Activated CD8-positive, alpha-beta T cell treated with anti-CD3 and anti-CD28 coated beads, Interleukin-2, amount 10 ng/mL, durations not matched to agents 7 days and 5 days (primary cell): ENCODE measurements around the gene RPL35. TPM values are rescaled to one million over a fixed set of nuclear protein-coding genes. Genes with fewer than 3 reads are reported as not detected.

ENCODE experiments used
- ATAC-seq: fragments of 150-1000 bp; cut with Tn5 transposase; one replicate; pipeline ENCODE4 v1.10.0; 2021; ENCODE audit warnings: moderate library complexity
- CTCF ChIA-PET: fragments of 350-600 bp; sonication (Branson Sonifier 250); formaldehyde crosslinking; loops from one replicate; lab custom pipeline; 2021; ENCODE audit warnings: antibody characterized with exemption; lab: Charles Lee
- POLR2A ChIA-PET: fragments of 350-600 bp; sonication (Branson Sonifier 250); formaldehyde crosslinking; loops from one replicate; lab custom pipeline; 2021; ENCODE audit warnings: antibody characterized with exemption; lab: Charles Lee
- DNase-seq: peaks from one replicate; pipeline ENCODE4 v3.0.0-alpha.2; 2020
- H3K27ac Mint-ChIP-seq: one replicate; pipeline ENCODE4 v1.8.0; 2021; ENCODE audit warnings: mild to moderate bottlenecking, mixed read lengths
- H3K27me3 Mint-ChIP-seq: one replicate; pipeline ENCODE4 v1.8.0; 2021; ENCODE audit warnings: low read depth, mixed read lengths
- H3K36me3 Mint-ChIP-seq: one replicate; pipeline ENCODE4 v1.8.0; 2021; ENCODE audit warnings: low read depth, mixed read lengths
- H3K4me1 Mint-ChIP-seq: one replicate; pipeline ENCODE4 v1.8.0; 2021; ENCODE audit warnings: low read depth, mixed read lengths
- H3K4me3 Mint-ChIP-seq: one replicate; pipeline ENCODE4 v1.8.0; 2021; ENCODE audit warnings: mild to moderate bottlenecking, mixed read lengths
- H3K9me3 Mint-ChIP-seq: one replicate; pipeline ENCODE4 v1.8.0; 2022; ENCODE audit warnings: mixed read lengths; ENCODE audit not compliant: insufficient read depth
- total RNA-seq, 2 experiments: library from RNA; stranded (reverse); gene quantifications; one replicate each; pipeline ENCODE4 v1.2.3, GENCODE V29; 2021

Gene RPL35
- total RNA-seq, 2 experiments from 2014 or later: 1,341 to 1,437 TPM

DNA sequence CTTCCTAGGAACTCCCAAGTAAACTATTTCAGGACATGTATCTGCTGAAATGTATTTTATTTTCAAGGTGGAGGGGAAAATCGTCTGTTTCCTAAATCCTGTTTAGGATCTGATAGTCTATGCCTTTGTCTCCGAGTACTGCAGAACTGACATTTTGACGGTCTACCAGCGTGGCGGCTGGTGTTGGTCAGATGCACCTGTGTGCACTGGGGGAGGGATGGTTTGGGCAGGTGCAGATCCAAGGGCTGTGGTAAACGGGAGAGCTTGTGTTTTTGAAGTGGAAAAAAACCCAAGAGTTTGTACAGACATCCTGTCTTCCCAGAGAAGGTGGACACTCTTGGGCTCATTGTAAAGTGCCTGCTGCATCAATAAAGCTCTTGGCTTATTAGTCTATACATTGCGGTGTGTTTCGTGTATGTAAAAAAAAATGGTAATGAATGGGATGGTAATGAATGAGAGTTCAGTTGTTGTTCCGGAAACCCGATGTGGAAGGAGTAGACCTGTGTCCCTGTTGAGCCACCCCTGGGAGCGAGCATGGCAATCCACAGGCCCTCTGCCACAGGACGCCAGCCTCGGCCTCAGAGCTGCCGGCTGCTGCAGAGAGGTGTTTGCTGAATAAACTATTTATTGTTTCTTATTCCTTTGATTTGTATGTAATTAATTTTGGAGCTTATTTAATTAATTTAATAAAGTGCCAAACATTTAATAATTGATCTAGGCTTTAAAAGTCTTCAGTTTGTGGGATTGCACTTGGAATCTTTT, 15.4 kb upstream of the RPL35 start:
- ChIA-PET POLR2A (interaction anchor here (1.8 kb wide), 1 partner anchor 15 kb away, joined by 10 read pairs; the partner anchor contains the start of genes ARPC5L and RPL35), CTCF (interaction anchor here (1.0 to 2.8 kb wide), 3 partner anchors 24 to 104 kb away, joined by 3 to 11 read pairs (median 3); partner anchors contain the start of genes OLFML2A and WDR38)
- DNase-seq: no peak
- Mint-ChIP-seq H3K4me3 (no peak overlapping the region), H3K9me3 (no peaks in the 10 kb centered on the region), H3K27ac (peak overlapping the region; percentile 16), H3K36me3 (peaks cover 71% of the 10 kb centered on the region), H3K4me1 (peaks cover 18% of the 10 kb centered on the region), H3K27me3 (no peaks in the 10 kb centered on the region)
- no peak for ATAC-seq

DNA sequence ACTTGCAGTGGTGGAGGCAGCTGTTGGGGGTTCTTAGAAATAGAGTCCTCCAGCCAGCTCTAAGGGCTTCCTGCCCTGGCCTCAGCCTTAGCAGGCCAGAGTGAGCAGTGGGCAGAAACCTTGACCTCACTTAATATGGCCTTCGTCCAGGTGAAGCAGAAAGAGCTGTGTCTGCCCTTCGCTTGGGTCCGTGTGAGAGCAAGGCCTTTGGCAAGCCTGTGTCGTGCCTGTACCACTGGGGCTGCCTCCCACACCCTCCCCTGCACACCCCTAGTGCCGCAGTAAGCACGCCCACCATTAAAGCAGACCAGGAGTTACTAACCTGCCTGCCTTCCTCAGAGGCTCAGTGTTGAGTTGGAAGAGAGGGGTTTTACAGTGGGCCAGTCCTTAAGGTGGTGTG, 13.7 kb upstream of the RPL35 start:
- no peak for ATAC-seq
- Mint-ChIP-seq H3K4me3 (no peak overlapping the region), H3K4me1 (peaks cover 35% of the 10 kb centered on the region), H3K27ac (peak overlapping the region; percentile 15), H3K36me3 (peaks cover 78% of the 10 kb centered on the region), H3K9me3 (no peaks in the 10 kb centered on the region), H3K27me3 (no peaks in the 10 kb centered on the region)
- DNase-seq: no peak
- ChIA-PET CTCF (no interaction called here), POLR2A (no interaction called here)

DNA sequence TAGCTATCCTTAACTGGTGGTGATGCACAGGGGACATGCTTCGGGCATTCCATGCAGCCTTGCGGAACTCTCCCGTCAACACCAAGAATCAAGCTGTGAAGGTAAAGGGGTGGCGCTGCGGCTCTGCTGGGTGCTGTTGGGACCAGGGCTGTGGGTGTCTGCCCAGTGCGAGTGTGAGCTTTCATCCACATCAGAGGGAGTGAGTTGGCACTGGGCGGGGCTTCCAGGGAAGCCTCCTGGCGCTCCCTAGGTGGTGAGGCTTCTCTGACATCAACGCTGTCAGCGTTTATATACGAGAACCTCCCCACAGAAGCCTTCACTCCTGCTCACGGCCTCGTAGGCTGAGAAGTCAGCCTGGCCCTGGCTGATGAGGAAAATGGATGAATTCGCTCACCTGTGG, 11.9 kb upstream of the RPL35 start:
- Mint-ChIP-seq H3K27ac (peak overlapping the region; percentile 21), H3K9me3 (no peaks in the 10 kb centered on the region), H3K4me3 (no peak overlapping the region), H3K4me1 (peaks cover 40% of the 10 kb centered on the region), H3K36me3 (peaks cover 80% of the 10 kb centered on the region), H3K27me3 (no peaks in the 10 kb centered on the region)
- no peak for DNase-seq
- CTCF ChIA-PET: interaction anchor here (2.8 kb wide), 1 partner anchor 20 kb away, joined by 14 read pairs; the partner anchor contains the start of gene WDR38
- no peak for ATAC-seq
- POLR2A ChIA-PET: interaction anchor here (1.7 to 2.4 kb wide), 2 partner anchors 11 to 13 kb away, joined by 7 to 11 read pairs; partner anchors contain the start of genes ARPC5L and RPL35

DNA sequence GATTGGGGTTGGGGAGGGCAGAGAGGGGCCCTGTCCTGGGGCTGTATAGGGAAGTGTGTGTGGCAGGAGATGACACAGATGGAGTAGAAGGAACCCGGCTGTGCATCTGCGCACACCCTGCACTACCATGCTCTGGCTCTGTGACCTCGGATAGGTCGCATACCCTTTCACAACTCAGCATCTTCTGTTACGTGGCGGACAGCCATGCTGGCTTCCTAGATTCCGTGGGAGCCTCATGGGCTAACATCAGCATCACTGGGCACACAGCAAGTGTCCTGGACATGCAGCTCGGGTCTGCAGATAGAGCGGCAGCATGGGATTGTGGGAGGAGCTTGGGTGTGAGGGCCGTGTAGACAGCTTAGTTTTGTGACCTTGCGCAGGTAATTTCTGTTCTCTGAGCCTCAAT, 9.4 kb upstream of the RPL35 start:
- peaks cover 52% of the 10 kb centered on the region for H3K4me1 Mint-ChIP-seq
- peak overlapping the region; percentile 89 for H3K4me3 Mint-ChIP-seq
- ATAC-seq (no peak), DNase-seq (no peak)
- H3K36me3 Mint-ChIP-seq: peaks cover 58% of the 10 kb centered on the region
- POLR2A ChIA-PET: interaction anchor here (0.6 to 3.1 kb wide), 4 partner anchors 9 to 370 kb away, joined by 3 to 47 read pairs (median 4); partner anchors contain the start of genes ARPC5L, HSPA5 and RPL35
- no peaks in the 10 kb centered on the region for H3K27me3 Mint-ChIP-seq
- peak overlapping the region; percentile 99 for H3K27ac Mint-ChIP-seq
- CTCF ChIA-PET: interaction anchor here (2.3 to 2.8 kb wide), 2 partner anchors 10 to 18 kb away, joined by 13 to 14 read pairs; partner anchors contain the start of genes ARPC5L, RPL35 and WDR38
- no peaks in the 10 kb centered on the region for H3K9me3 Mint-ChIP-seq

DNA sequence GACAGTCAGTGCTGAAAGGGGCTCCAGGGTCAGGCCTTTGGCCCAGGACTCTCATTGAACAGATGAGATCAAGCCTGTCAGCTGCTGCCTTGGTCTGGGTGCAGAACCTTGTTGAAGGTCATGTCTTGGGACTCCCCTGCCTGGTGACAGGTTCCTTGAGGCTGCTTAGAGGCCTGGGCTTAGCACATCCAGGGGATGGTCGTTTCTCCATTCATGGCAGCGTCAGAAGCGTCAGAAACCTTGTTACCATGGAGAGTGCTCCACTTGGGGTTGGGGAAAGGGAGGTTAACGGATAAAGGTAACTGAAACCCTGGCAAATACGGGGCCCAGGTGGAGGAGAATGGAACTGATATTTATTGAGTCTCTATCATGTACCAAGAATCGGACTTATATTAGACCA, 9.0 kb upstream of the RPL35 start:
- Mint-ChIP-seq H3K4me1 (peaks cover 52% of the 10 kb centered on the region), H3K27me3 (no peaks in the 10 kb centered on the region), H3K27ac (peak overlapping the region; percentile 99), H3K4me3 (peak overlapping the region; percentile 89), H3K36me3 (peaks cover 55% of the 10 kb centered on the region), H3K9me3 (no peaks in the 10 kb centered on the region)
- ChIA-PET POLR2A (interaction anchor here (0.8 to 3.3 kb wide), 14 partner anchors 9 to 371 kb away, joined by 3 to 47 read pairs (median 6); partner anchors contain the start of genes ARPC5L, HSPA5, RPL35 and WDR38), CTCF (interaction anchor here (1.1 to 2.3 kb wide), 3 partner anchors 9 to 23 kb away, joined by 4 to 13 read pairs (median 5); partner anchors contain the start of genes ARPC5L, RPL35 and WDR38)
- no peak for DNase-seq
- no peak for ATAC-seq

DNA sequence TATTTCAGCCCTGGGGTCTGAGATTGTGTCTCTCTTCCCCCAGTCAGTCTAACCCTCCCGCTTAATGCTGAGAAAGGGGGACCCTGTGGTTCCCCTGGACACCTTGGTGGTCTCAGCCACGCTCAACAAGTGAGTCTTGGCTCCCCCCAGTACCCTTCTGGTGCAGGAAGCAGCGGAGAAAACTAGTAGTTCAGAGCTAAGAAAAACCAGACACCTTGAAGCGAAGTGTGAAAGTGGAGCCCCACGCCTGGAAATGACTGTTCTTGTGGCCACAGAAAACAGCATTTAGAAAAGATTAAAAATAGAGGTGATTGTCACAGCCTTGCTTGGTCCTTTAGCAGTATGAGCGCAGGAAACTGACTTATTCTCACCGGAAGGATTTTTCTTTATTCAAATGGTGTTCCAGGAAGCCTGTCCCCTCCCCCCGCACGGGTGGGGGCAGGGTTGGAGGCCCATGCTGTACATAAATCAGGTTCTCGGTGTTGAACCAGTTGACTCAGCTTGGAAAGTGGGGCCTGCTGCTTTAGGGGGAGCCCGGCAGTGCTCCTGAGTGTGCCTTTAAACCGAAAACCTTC, 8.3 kb upstream of the RPL35 start:
- H3K9me3 Mint-ChIP-seq: no peaks in the 10 kb centered on the region
- peaks cover 52% of the 10 kb centered on the region for H3K4me1 Mint-ChIP-seq
- CTCF ChIA-PET: interaction anchor here (1.1 to 2.3 kb wide), 3 partner anchors 9 to 24 kb away, joined by 4 to 13 read pairs (median 5); partner anchors contain the start of genes ARPC5L, RPL35 and WDR38
- peak overlapping the region; percentile 89 for H3K4me3 Mint-ChIP-seq
- H3K36me3 Mint-ChIP-seq: peaks cover 49% of the 10 kb centered on the region
- peak overlapping the region; percentile 99 for H3K27ac Mint-ChIP-seq
- DNase-seq: peak; percentile 88
- POLR2A ChIA-PET: interaction anchor here (0.6 to 3.3 kb wide), 20 partner anchors 8 to 374 kb away, joined by 3 to 47 read pairs (median 4); partner anchors contain the start of genes ARPC5L, HSPA5, RPL35 and WDR38
- ATAC-seq: peak; percentile 32
- H3K27me3 Mint-ChIP-seq: no peaks in the 10 kb centered on the region

DNA sequence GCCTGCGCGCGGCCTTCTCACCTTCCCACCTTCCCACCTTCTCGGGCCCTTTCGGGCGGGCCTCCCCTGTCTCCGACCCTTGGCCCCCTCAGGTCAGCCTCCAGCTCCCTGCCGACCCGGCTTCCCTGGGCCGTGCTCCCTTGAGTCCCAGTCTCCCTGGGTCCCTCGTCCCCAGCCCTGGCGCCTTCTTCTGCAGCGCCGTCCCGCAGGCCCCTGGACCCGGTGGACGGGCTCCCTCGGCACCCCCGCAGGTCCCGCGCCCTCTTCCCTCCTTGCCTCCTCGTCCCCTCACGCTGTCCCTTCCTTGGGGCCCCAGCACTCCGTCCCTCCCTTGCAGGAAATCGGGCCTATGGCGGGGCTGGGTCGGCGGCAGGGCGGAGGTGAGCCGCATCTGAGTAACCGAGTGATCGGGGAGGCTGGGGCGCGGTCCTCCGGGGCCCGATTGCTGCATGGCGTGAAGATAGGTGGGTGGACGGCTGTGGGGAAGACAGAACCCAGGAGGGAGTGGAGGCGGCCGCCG, 7.8 kb upstream of the RPL35 start:
- DNase-seq: peak; percentile 43

DNA sequence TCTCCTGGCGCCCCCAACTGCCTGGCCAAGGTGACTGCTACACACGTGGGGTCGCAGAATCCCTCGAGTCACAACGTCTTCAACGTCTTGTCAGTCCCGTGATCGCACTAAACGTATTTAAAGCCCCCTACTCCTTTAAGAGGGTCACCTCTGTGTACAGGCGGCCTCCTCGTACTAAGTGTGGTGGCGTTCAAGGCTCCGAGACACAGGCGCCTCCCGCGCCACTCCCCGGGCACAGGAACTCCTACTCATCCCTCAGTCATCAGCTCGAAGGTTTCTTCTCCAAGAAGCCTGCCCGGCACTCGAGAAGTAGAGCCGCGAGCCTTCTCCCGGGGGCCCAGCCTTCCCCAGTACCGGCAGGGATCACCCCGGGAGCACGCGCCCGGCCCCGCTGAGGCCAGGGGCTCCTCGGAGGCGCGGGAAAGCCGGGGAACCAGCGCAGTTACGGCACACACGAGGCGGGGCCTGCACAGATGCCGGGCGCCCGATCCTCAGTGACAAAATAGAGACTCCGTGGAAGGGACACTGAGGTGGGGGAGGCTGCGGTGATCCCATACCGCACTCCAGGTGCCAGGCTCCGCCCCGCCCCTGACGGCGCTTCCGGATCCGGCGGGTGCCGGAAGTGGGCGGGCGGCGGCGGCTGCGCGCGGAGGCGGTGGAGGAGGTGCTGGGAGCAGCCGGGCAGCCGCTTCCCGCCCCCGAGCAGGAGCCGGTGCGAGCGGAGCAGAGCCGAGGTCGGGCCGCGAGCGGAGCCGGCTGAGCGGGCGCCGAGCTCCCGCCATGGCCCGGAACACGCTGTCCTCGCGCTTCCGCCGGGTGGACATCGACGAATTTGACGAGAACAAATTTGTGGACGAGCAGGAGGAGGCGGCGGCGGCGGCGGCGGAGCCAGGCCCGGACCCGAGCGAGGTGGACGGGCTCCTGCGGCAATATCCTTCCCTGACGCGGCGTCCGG, 7.0 kb upstream of the RPL35 start:
- Mint-ChIP-seq H3K36me3 (peaks cover 42% of the 10 kb centered on the region), H3K4me1 (peaks cover 51% of the 10 kb centered on the region), H3K9me3 (no peaks in the 10 kb centered on the region), H3K4me3 (peak overlapping the region; percentile 89), H3K27ac (peak overlapping the region; percentile 99), H3K27me3 (no peaks in the 10 kb centered on the region)
- ChIA-PET CTCF (interaction anchor here (0.6 to 0.9 kb wide), 3 partner anchors 8 to 24 kb away, joined by 3 to 4 read pairs (median 3); partner anchors contain the start of gene WDR38), POLR2A (interaction anchor here (0.6 to 3.3 kb wide), 9 partner anchors 7 to 373 kb away, joined by 3 to 47 read pairs (median 5); partner anchors contain the start of genes ARPC5L, GOLGA1, HSPA5 and RPL35)
- DNase-seq (peak; percentile 93), ATAC-seq (peak; percentile 83)

More for the DNA sequence above, 7.8 kb upstream of the RPL35 start:
- ChIA-PET CTCF (interaction anchor here (0.9 to 2.3 kb wide), 3 partner anchors 8 to 16 kb away, joined by 4 to 13 read pairs (median 5); partner anchors contain the start of genes ARPC5L, RPL35 and WDR38), POLR2A (interaction anchor here (0.6 to 3.3 kb wide), 16 partner anchors 8 to 375 kb away, joined by 3 to 47 read pairs (median 5); partner anchors contain the start of genes ARPC5L, GOLGA1, HSPA5 and RPL35)
- no peaks in the 10 kb centered on the region for H3K27me3 Mint-ChIP-seq
- H3K4me1 Mint-ChIP-seq: peaks cover 52% of the 10 kb centered on the region
- H3K36me3 Mint-ChIP-seq: peaks cover 44% of the 10 kb centered on the region
- ATAC-seq: peak; percentile 14
- no peaks in the 10 kb centered on the region for H3K9me3 Mint-ChIP-seq
- peak overlapping the region; percentile 89 for H3K4me3 Mint-ChIP-seq
- H3K27ac Mint-ChIP-seq: peak overlapping the region; percentile 99

DNA sequence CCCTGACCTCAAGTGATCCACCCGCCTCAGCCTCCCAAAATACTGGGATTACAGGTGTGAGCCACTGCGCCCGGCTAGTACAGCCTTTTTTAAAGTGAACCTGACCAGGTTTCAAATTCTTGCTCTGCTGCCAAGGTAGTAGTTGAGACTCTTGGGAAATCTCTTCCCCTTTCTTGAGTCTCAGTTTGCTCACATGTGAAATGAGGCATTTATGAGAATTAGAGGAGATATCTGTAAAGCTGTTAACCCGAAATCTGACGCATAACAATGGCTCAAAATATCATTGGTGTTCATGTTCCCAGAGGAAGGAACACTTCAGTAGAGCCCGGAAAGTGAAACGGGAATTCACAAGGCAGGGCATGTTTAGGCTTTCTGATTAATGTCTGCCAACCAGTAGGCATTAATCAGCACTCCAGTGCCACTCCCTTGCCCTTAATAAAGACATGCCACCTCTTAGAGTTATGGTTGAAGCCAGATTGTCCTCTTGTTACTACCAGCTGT, 1.7 kb upstream of the RPL35 start:
- Mint-ChIP-seq H3K27me3 (no peaks in the 10 kb centered on the region), H3K27ac (no peak overlapping the region), H3K4me1 (peaks cover 43% of the 10 kb centered on the region), H3K9me3 (no peaks in the 10 kb centered on the region), H3K4me3 (peak overlapping the region; percentile 54), H3K36me3 (peaks cover 32% of the 10 kb centered on the region)
- ChIA-PET POLR2A (interaction anchor here (0.6 to 3.9 kb wide), 4 partner anchors 7 to 375 kb away, joined by 4 to 47 read pairs (median 10); no protein-coding TSS in a partner anchor), CTCF (interaction anchor here (1.6 to 3.4 kb wide), 3 partner anchors 11 to 262 kb away, joined by 4 to 33 read pairs (median 31); partner anchors contain the start of genes NR6A1 and WDR38)
- DNase-seq: no peak
- no peak for ATAC-seq
